Stimulated activated CD8-positive, alpha-beta memory T cell treated with anti-CD3 and anti-CD28 coated beads, Interleukin-12 subunit alpha, Interleukin-12 subunit beta, amount 100 ng/mL, for 24 hours (primary cell): ENCODE results near the gene ADGRV1.
"Not testable (repeated sequence)": the region's sequence is repeated elsewhere in the genome, so short reads cannot be mapped to it uniquely, and the experiment has no call there.

Experiments
- DNase-seq: peaks from one replicate; pipeline ENCODE4 v3.0.0-alpha.2; 2020; ENCODE audit errors: extremely low read depth

The ADGRV1 gene

GRCh38 chr5:90645024-90645610 is 86.5 kb downstream of the ADGRV1 start:
- DNase-seq = no peak

DNA sequence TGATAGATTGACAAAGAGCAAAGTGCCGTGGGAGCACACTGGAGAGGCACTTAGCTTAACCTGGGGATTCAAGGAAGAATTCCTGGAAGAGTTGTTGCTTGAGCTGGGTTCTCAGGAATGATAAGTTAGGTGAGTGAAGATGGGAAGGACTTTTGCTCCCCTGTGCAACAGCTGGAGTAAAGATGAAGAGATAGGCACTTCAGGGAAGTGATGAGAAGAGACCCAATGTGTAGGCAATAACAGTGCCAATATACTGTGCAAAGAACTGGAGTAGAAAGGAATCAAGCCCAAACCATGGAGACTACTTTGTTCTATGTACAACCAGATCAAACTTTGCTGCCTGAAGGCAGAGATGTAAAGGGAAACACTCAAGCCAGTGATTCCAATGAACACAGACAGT is 92.2 kb downstream of the ADGRV1 start:
- no peak for DNase-seq

DNA sequence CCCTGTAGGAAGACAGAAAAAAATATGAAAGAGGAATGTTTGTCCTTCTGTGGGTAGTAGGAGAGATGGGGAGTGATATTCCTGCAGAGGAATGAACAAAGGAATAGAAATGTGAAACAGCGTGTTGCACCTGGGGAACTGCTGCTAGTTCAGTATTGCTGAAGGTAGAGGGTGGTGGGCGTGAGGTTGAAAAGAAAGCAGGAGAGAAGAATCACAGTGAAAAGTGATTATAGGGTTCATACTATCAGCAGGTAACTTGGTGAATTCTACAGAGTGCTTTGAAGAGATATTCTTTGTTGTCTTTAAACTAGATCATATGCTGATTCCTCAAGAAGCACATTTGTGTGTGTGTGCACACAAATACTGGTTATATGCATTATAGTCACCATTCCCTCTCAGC is 95.6 kb downstream of the ADGRV1 start:
- DNase-seq = no peak

GRCh38 chr5:90655423-90655822 is 96.8 kb downstream of the ADGRV1 start:
- DNase-seq = no peak

DNA sequence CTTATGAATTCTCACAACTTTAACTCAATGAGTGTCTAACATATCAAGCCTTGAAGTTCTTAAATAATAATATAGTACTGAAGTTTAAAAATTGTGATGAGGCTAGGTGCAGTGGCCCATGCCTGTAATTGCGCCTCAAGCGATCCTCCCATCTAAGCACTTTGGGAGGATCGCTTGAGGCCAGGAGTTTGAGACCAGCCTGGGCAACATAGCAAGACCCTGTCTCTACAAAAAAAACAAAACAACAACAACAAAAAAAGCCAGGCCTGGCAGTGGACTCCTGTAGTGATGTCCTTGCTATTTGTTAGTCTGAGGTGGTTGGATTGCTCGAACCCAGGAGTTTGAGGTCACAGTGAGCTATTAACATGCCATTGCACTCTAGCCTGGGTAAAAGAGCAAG is 98.4 kb downstream of the ADGRV1 start:
- DNase-seq = no peak

- DNase-seq = no peak
Measured at GRCh38 chr5:90657788-90658187, 99.2 kb downstream of the ADGRV1 start.

GRCh38 chr5:90658620-90659019 is 100.0 kb downstream of the ADGRV1 start:
- no peak for DNase-seq

- not testable (repeated sequence) for DNase-seq
Measured at GRCh38 chr5:90668079-90668565, 109.5 kb downstream of the ADGRV1 start.

DNA sequence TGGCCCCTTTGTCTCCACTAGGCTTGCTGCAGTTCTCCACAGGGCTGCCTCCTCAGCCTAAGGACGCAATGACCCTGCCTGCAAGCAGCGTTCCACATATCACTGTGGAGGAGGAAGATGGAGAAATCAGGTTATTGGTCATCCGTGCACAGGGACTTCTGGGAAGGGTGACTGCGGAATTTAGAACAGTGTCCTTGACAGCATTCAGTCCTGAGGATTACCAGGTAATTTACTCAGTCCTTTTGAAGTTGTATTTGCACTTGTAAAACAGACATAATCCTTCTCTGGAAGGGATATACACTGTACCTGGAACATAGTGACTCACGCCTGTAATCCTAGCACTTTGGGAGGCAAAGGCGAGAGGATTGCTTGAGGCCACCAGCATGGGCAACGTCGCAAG is 116.6 kb downstream of the ADGRV1 start:
- DNase-seq = no peak

DNA sequence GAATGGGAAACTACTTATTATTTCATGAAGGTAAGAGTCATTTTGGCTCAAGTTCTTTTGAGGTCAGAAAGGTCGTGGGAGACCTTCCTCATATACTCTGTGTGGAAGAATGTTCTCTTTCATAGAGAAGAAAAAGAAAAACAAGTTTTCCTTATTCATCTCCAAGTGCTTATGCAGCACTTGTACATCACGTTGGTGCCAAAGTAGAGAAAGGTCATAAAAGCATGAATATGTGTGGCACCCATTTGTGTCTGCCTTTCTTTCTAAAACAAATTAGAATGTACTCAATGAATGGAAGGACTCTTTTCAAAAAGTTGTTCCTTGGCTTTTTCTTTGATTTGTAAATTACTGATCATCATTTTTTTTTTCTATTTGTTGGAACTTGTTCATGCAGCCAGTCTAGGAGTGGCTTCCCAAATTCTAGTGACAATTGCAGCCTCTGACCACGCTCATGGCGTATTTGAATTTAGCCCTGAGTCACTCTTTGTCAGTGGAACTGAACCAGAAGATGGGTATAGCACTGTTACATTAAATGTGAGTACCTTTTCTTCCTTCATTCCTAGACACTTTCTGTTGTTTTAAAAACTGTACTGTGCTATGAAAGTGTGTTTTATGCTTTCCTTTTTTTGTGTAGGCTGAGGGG is 122.4 kb downstream of the ADGRV1 start:
- DNase-seq = no peak

GRCh38 chr5:90682278-90682677 is 123.7 kb downstream of the ADGRV1 start:
- no peak for DNase-seq

DNA sequence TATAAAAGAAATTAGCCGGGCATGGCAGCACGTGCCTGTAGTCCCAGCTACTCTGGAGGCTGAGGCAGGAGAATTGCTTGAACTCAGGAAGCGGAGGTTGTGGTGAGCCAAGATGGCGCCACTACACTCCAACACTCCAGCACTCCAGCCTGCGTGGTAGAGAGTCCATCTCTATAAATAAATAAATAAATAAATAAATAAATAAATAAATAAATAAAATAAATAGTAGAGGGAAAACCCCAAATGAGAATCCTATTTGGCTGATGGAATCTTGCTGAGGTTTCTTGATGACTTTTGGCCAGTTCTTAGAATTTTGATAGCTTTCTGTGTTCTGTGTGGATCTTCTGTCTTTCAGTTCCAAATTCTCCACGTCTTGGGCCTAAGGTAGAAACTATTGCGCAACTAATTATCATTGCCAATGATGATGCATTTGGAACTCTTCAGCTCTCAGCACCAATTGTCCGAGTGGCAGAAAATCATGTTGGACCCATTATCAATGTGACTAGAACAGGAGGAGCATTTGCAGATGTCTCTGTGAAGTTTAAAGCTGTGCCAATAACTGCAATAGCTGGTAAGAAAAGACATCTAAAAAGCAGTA is 126.9 kb downstream of the ADGRV1 start:
- DNase-seq = no peak

DNA sequence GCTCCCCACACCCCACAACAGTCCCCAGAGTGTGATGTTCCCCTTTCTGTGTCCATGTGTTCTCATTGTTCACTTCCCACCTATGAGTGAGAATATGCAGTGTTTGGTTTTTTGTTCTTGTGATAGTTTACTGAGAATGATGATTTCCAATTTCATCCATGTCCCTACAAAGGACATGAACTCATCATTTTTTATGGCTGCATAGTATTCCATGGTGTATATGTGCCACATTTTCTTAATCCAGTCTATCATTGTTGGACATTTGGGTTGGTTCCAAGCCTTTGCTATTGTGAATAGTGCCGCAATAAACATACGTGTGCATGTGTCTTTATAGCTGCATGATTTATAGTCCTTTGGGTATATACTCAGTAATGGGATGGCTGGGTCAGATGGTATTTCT is 127.8 kb downstream of the ADGRV1 start:
- DNase-seq = not testable (repeated sequence)

GRCh38 chr5:90687458-90687857 is 128.9 kb downstream of the ADGRV1 start:
- DNase-seq = not testable (repeated sequence)

- DNase-seq = no peak
Measured at GRCh38 chr5:90689064-90689463, 130.5 kb downstream of the ADGRV1 start.

DNA sequence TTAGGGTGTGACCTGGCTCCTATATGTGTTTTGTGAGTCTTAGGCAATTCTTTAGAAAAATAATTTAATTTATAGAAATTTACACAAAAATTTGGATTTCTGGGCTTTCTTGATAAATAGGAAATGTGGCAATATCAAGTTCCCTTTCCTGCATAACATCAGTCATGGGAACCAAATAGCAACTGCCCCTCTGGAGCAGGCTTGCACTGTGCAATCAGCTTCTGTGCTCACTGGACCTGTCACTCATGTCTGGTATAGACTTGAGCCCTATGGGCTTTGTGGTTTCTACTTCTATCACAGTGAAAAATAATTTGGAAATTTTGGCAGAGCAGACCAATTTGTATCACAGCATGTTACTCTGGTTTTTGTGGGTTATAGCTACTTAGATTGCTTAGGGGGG is 131.7 kb downstream of the ADGRV1 start:
- no peak for DNase-seq

DNA sequence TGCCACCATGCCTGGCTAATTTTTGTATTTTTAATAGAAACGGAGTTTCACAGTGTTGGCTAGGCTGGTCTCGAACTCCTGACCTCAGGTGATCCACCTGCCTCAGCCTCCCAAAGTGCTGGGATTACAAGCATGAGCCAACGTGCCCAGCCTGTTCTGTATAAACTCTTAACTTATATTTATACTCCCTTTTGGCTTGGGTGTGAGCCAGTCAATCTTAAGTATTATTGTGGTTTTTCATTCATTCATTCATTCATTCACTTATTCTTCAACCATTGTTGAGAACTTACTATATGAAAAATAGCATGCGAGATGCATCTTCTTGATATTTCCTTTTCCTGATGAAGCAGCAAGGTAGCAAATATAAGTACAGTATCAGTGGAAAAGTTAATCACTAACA is 132.9 kb downstream of the ADGRV1 start:
- DNase-seq = no peak

- DNase-seq = no peak
Measured at GRCh38 chr5:90696153-90696552, 137.6 kb downstream of the ADGRV1 start.

DNA sequence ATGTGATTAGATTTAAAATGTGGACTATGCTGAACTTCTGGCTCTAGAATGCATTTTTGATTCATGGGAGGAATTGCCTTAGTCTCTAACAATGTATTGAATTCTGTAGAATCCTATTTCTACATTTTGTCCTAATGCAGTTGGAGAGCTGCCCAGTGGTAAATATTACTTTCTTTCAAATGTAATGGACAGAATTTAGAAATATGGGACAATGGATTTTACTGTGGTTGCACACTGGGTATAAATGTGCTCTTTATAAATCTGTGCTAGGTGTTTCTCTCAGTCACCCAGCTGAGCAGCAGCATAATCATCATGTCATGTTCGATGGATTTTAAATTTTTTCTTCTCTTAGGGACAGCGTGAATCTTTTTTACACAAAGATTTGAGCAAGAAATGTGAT is 141.7 kb downstream of the ADGRV1 start:
- DNase-seq = no peak

- DNase-seq = no peak
Measured at GRCh38 chr5:90703932-90704331, 145.3 kb downstream of the ADGRV1 start.

DNA sequence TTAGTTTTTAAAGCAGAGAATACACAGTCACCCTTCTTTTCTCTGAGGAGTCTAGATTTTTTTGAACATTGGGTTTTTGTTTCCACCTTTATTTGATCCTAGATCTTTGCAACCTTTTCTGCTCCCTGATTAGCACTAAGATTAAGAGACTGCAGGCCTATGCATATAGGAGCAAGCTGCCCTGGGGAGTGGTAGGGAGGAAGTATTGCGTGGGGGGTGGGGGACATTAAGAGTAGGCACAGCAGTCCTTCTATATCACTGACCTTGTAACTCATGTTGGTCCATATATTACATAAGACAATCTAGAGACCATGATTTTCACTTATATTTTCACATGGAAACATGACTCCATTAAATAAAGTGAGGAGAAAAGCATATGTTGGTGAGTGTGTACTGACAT is 149.1 kb downstream of the ADGRV1 start:
- no peak for DNase-seq

- DNase-seq = no peak
Measured at GRCh38 chr5:90709323-90710155, 150.9 kb downstream of the ADGRV1 start.
